Caco-2 (cell line): ENCODE results near the gene MCAT. TPM values are rescaled to one million over a fixed set of nuclear protein-coding genes. Genes with fewer than 3 reads are reported as not detected.

Experiments
- BruUV-seq: library from RNA; stranded (reverse); fragments of 400-500 nt; replicated peaks from 2 replicates; lab custom pipeline; 2021; lab: Mats Ljungman, UMichigan
- CTCF ChIA-PET: fragments of 300-600 bp; sonication (Branson Sonifier 250); formaldehyde crosslinking; loops from one replicate; lab custom pipeline; 2022; ENCODE audit warnings: antibody characterized with exemption; lab: Charles Lee
- POLR2A ChIA-PET: fragments of 300-600 bp; sonication (Branson Sonifier 250); formaldehyde crosslinking; loops from one replicate; lab custom pipeline; 2022; ENCODE audit warnings: antibody characterized with exemption; lab: Charles Lee
- DNase-seq, 2 experiments: peaks; one replicate each; pipeline versions ENCODE4 v3.0.0 to v3.0.0-alpha.2; 2020 to 2022
- H3K27me3 ChIP-seq: replicated peaks from 2 replicates; pipeline ENCODE4 v1.6.0; 2011; ENCODE audit warnings: low read length; ENCODE audit not compliant: control insufficient read depth, insufficient read depth
- H3K36me3 ChIP-seq: 2 replicates; pipeline ENCODE4 v1.5.1; 2011; ENCODE audit warnings: low read length; ENCODE audit not compliant: control insufficient read depth, insufficient read depth
- H3K4me1 ChIP-seq: fragments of 250-450 bp; sonication (Bioruptor Pico); 2 replicates; pipeline ENCODE4 v1.5.1; 2020; ENCODE audit warnings: mild to moderate bottlenecking
- H3K4me3 ChIP-seq: 2 replicates; pipeline ENCODE4 v1.5.1; 2011; ENCODE audit warnings: low read depth, mild to moderate bottlenecking, control low read depth, low read length
- H3K9me3 ChIP-seq: fragments of 250-450 bp; sonication (Bioruptor Pico); 2 replicates; pipeline ENCODE4 v1.5.1; 2020; ENCODE audit warnings: mild to moderate bottlenecking, moderate library complexity
- H3K27ac Mint-ChIP-seq: one replicate; pipeline ENCODE4 v1.8.0; 2022; ENCODE audit warnings: mixed read lengths; ENCODE audit not compliant: unreplicated experiment
- H3K27me3 Mint-ChIP-seq: one replicate; pipeline ENCODE4 v1.8.0; 2022; ENCODE audit warnings: mixed read lengths; ENCODE audit not compliant: insufficient read depth, unreplicated experiment
- H3K36me3 Mint-ChIP-seq: one replicate; pipeline ENCODE4 v1.8.0; 2022; ENCODE audit warnings: mild to moderate bottlenecking, mixed read lengths; ENCODE audit not compliant: insufficient read depth, unreplicated experiment
- H3K4me1 Mint-ChIP-seq: one replicate; pipeline ENCODE4 v1.8.0; 2022; ENCODE audit warnings: low read depth, mixed read lengths; ENCODE audit not compliant: unreplicated experiment
- H3K4me3 Mint-ChIP-seq: one replicate; pipeline ENCODE4 v1.8.0; 2022; ENCODE audit warnings: mild to moderate bottlenecking, moderate library complexity, mixed read lengths; ENCODE audit not compliant: unreplicated experiment
- H3K9me3 Mint-ChIP-seq: one replicate; pipeline ENCODE4 v1.8.0; 2022; ENCODE audit warnings: mixed read lengths; ENCODE audit not compliant: unreplicated experiment
- intact Hi-C: fragments of 100-400 bp; cut with micrococcal nuclease; formaldehyde crosslinking; loops from one replicate; pipeline ENCODE4 v1.10.0; 2022; ENCODE audit not compliant: unreplicated experiment
- total RNA-seq: library from RNA; stranded (reverse); gene quantifications from 2 replicates; pipeline ENCODE4 v1.2.3, GENCODE V29; 2022
- TF ChIP-seq, protein P1 (sequence below), 2 experiments: fragments of 200-600 bp in 1 of 2; IDR thresholded peaks; 1 replicate in 1 of 2; 2 replicates in 1 of 2; pipeline versions ENCODE4 v1.5.1 to v1.8.0; 2011 to 2022; ENCODE audit warnings: antibody characterized with exemption in 1 of 2, control low read depth in 1 of 2, inconsistent platforms in 1 of 2, low read depth in 1 of 2, low read length in 1 of 2, mild to moderate bottlenecking in 1 of 2, moderate library complexity in 1 of 2; ENCODE audit not compliant: insufficient read depth in 1 of 2, severe bottlenecking in 1 of 2, unreplicated experiment in 1 of 2

MCAT gene
- total RNA-seq, 1 experiment from 2014 or later = 23.5 TPM

DNA sequence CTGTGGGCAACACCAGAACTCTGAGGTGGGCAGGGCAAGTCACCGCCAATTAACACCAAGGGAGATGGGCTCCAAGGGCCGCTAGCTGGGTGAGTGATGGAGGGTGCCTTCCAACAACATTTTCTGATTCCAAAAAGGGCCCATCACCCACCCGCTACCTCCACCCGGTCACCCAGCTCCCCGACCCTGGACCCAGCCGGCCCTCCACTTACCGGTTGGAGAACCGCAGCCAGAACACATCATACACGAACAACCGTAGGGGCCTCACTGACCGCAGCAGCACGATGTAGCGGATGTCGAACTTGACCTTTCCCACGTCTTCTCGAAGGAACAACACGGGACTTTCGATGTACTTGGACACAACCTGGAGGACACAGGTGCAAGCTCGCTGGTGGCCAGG, 29.0 kb upstream of the MCAT start:
- no peaks in the 10 kb centered on the region for H3K9me3 ChIP-seq
- ChIA-PET CTCF (no interaction called here), POLR2A (no interaction called here)
- no peaks in the 10 kb centered on the region for H3K4me1 ChIP-seq
- Mint-ChIP-seq H3K36me3 (peaks cover 38% of the 10 kb centered on the region), H3K9me3 (no peaks in the 10 kb centered on the region), H3K4me3 (no peak overlapping the region), H3K4me1 (no peaks in the 10 kb centered on the region), H3K27me3 (no peaks in the 10 kb centered on the region), H3K27ac (no peak overlapping the region)
- intact Hi-C loops = no loop called here
- BruUV-seq = no TSS peak
- H3K4me3 ChIP-seq = no peak overlapping the region
- H3K36me3 ChIP-seq = peaks cover 4% of the 10 kb centered on the region; the same call in 1 of the 2 replicates
- TF ChIP-seq, protein P1, sequence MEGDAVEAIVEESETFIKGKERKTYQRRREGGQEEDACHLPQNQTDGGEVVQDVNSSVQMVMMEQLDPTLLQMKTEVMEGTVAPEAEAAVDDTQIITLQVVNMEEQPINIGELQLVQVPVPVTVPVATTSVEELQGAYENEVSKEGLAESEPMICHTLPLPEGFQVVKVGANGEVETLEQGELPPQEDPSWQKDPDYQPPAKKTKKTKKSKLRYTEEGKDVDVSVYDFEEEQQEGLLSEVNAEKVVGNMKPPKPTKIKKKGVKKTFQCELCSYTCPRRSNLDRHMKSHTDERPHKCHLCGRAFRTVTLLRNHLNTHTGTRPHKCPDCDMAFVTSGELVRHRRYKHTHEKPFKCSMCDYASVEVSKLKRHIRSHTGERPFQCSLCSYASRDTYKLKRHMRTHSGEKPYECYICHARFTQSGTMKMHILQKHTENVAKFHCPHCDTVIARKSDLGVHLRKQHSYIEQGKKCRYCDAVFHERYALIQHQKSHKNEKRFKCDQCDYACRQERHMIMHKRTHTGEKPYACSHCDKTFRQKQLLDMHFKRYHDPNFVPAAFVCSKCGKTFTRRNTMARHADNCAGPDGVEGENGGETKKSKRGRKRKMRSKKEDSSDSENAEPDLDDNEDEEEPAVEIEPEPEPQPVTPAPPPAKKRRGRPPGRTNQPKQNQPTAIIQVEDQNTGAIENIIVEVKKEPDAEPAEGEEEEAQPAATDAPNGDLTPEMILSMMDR (IDR thresholded peaks at IDR 0.05; ENCODE audit: insufficient read depth in 1 of 2, low read depth in 1 of 2, low read length in 1 of 2, severe bottlenecking in 1 of 2, unreplicated experiment in 1 of 2) = no peak
- no peaks in the 10 kb centered on the region for H3K27me3 ChIP-seq
- DNase-seq = no peak

DNA sequence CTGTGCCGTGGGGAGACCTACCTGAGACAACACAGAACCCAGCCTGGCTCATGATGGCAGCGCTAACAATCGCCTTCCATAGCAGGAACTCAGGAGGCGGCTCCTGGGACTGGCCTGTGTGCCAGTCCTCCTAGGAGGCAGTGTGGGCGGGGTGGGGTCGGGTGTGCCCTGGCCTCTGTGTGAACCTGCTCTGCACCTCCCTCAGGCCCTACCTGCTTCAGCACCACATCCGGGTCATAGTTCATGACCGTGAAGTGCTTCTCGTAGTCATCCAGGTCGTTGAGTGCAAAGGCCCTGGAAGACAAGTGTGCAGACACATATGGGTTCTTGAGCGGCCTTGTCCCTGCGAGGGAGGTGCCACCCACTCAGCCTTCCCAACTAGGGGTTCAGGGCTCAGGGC, 28.4 kb upstream of the MCAT start:
- no peak for DNase-seq
- H3K36me3 Mint-ChIP-seq = peaks cover 38% of the 10 kb centered on the region
- BruUV-seq = no TSS peak
- H3K36me3 ChIP-seq = peaks cover 4% of the 10 kb centered on the region; the same call in 1 of the 2 replicates
- CTCF ChIA-PET = no interaction called here
- intact Hi-C loops = no loop called here
- no peaks in the 10 kb centered on the region for H3K4me1 Mint-ChIP-seq
- H3K27me3 Mint-ChIP-seq = no peaks in the 10 kb centered on the region
- no peaks in the 10 kb centered on the region for H3K4me1 ChIP-seq
- no peaks in the 10 kb centered on the region for H3K27me3 ChIP-seq
- no peak overlapping the region for H3K4me3 Mint-ChIP-seq
- no peaks in the 10 kb centered on the region for H3K9me3 Mint-ChIP-seq
- POLR2A ChIA-PET = no interaction called here
- H3K9me3 ChIP-seq = no peaks in the 10 kb centered on the region
- H3K4me3 ChIP-seq = no peak overlapping the region
- H3K27ac Mint-ChIP-seq = no peak overlapping the region
- TF ChIP-seq, protein P1 (IDR thresholded peaks at IDR 0.05; ENCODE audit: insufficient read depth in 1 of 2, low read depth in 1 of 2, low read length in 1 of 2, severe bottlenecking in 1 of 2, unreplicated experiment in 1 of 2) = no peak

DNA sequence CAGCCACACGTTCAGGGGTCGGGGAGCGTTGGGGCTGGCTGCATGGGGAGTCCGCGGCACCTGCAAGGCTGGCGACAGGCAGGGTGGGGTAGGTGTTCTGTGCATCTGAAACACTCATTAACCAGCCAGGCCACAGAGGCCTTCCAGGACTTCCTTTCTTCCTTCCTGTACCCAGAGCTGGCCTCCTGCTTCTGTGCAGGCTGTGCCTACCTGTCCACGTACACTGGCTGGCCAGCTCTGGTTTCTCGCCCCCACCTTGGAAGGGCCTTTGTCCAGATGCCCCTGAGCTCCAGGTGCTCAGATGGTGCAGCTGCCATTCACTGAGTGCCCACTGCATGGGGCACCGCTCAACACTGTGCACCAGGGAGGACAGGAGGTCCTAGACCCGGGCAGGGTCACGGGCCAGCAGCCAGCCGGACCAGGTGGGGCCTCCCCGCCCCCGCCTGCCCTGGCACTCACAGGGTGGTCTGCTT, 27.9 kb upstream of the MCAT start:
- intact Hi-C loops = no loop called here
- peaks cover 38% of the 10 kb centered on the region for H3K36me3 Mint-ChIP-seq
- H3K27me3 ChIP-seq = no peaks in the 10 kb centered on the region
- H3K4me1 ChIP-seq = no peaks in the 10 kb centered on the region
- CTCF ChIA-PET = no interaction called here
- TF ChIP-seq, protein P1 (IDR thresholded peaks at IDR 0.05; ENCODE audit: insufficient read depth in 1 of 2, low read depth in 1 of 2, low read length in 1 of 2, severe bottlenecking in 1 of 2, unreplicated experiment in 1 of 2) = no peak
- H3K4me3 ChIP-seq = no peak overlapping the region
- no peak overlapping the region for H3K4me3 Mint-ChIP-seq
- H3K27me3 Mint-ChIP-seq = no peaks in the 10 kb centered on the region
- POLR2A ChIA-PET = no interaction called here
- no peak overlapping the region for H3K27ac Mint-ChIP-seq
- peaks cover 4% of the 10 kb centered on the region; the same call in 1 of the 2 replicates for H3K36me3 ChIP-seq
- H3K9me3 Mint-ChIP-seq = no peaks in the 10 kb centered on the region
- no peaks in the 10 kb centered on the region for H3K4me1 Mint-ChIP-seq
- no peak for DNase-seq
- BruUV-seq = no TSS peak
- no peaks in the 10 kb centered on the region for H3K9me3 ChIP-seq
